Cardiac muscle cell (in vitro differentiated cells and primary cell): ENCODE data around the gene JARID2. TPM values are rescaled to one million over a fixed set of nuclear protein-coding genes. Genes with fewer than 3 reads are reported as not detected.

Experiments used
- DNase-seq, 2 donors: peaks; one replicate each; pipeline versions ENCODE4 v3.0.0 to v3.0.0-alpha.2; 2010 to 2017; ENCODE audit warnings: low read depth in 1 of 2, low spot score in 1 of 2
- H3K27ac ChIP-seq: fragments of 200-600 bp; sonication (generic); 2 replicates; pipeline ENCODE4 v1.5.1; 2016
- H3K27me3 ChIP-seq: fragments of 200-600 bp; sonication (generic); 2 replicates; pipeline ENCODE4 v1.6.0; 2016; ENCODE audit warnings: control low read depth
- H3K36me3 ChIP-seq: fragments of 200-600 bp; sonication (generic); 2 replicates; pipeline ENCODE4 v1.5.1; 2016; ENCODE audit warnings: control low read depth
- H3K4me1 ChIP-seq: fragments of 200-600 bp; sonication (generic); 2 replicates; pipeline ENCODE4 v1.8.1; 2017; ENCODE audit warnings: low read depth, mild to moderate bottlenecking, mixed run types
- H3K4me3 ChIP-seq: fragments of 200-600 bp; sonication (generic); 2 replicates; pipeline ENCODE4 v1.5.1; 2016; ENCODE audit warnings: mild to moderate bottlenecking
- H3K9me3 ChIP-seq: fragments of 200-600 bp; sonication (generic); 2 replicates; pipeline ENCODE4 v1.5.1; 2017; ENCODE audit warnings: low read depth, mild to moderate bottlenecking, control low read depth
- CTCF ChIP-seq: IDR thresholded peaks from 2 replicates; pipeline ENCODE4 v1.5.1; 2012; ENCODE audit warnings: low read depth, mild to moderate bottlenecking, low read length
- polyA plus RNA-seq: library from polyadenylated mRNA; unstranded; fragments of >200 nt; fragmentation: Nextera tagmentation; extraction: Ambion mirVana; gene quantifications from 2 replicates; pipeline ENCODE4 v1.2.1, GENCODE V29; 2016
- total RNA-seq: library from RNA; depleted of rRNA; stranded (reverse); fragments of >200 nt; gene quantifications from 2 replicates; pipeline ENCODE4 v1.2.3, GENCODE V29; 2016

The JARID2 gene
- total and polyA plus RNA-seq, 2 experiments from 2014 or later = 9.7 to 26.4 TPM

GRCh38 chr6:15483060-15483459 lies 237.2 kb downstream of the JARID2 start:
- peaks cover 25% of the 10 kb centered on the region for H3K4me1 ChIP-seq
- H3K36me3 ChIP-seq = peaks cover 4% of the 10 kb centered on the region
- H3K27me3 ChIP-seq = no peaks in the 10 kb centered on the region
- no peak overlapping the region for H3K27ac ChIP-seq
- no peaks in the 10 kb centered on the region for H3K9me3 ChIP-seq
- DNase-seq = no peak
- TF ChIP-seq CTCF = no peak
- H3K4me3 ChIP-seq = no peak overlapping the region

GRCh38 chr6:15484140-15484539 lies 238.3 kb downstream of the JARID2 start:
- no peak for DNase-seq
- no peak for TF ChIP-seq CTCF
- H3K9me3 ChIP-seq = no peaks in the 10 kb centered on the region
- no peak overlapping the region for H3K27ac ChIP-seq
- H3K36me3 ChIP-seq = peaks cover 13% of the 10 kb centered on the region
- no peaks in the 10 kb centered on the region for H3K27me3 ChIP-seq
- H3K4me3 ChIP-seq = no peak overlapping the region
- peaks cover 25% of the 10 kb centered on the region for H3K4me1 ChIP-seq

- H3K27me3 ChIP-seq = no peaks in the 10 kb centered on the region
- H3K36me3 ChIP-seq = peaks cover 13% of the 10 kb centered on the region
- no peaks in the 10 kb centered on the region for H3K9me3 ChIP-seq
- TF ChIP-seq CTCF = no peak
- H3K4me1 ChIP-seq = peaks cover 25% of the 10 kb centered on the region
- H3K4me3 ChIP-seq = no peak overlapping the region
- no peak overlapping the region for H3K27ac ChIP-seq
- no peak for DNase-seq
These were observed 239.0 kb downstream of the JARID2 start for GRCh38 chr6:15484821-15485220.

GRCh38 chr6:15485936-15486335 lies 240.1 kb downstream of the JARID2 start:
- Histone ChIP-seq H3K9me3 (no peaks in the 10 kb centered on the region), H3K27ac (no peak overlapping the region), H3K27me3 (no peaks in the 10 kb centered on the region), H3K36me3 (peaks cover 13% of the 10 kb centered on the region), H3K4me3 (no peak overlapping the region), H3K4me1 (peaks cover 19% of the 10 kb centered on the region)
- DNase-seq = no peak
- no peak for TF ChIP-seq CTCF

GRCh38 chr6:15487262-15487661 lies 241.4 kb downstream of the JARID2 start:
- no peak for DNase-seq
- no peak overlapping the region for H3K27ac ChIP-seq
- H3K4me1 ChIP-seq = peaks cover 8% of the 10 kb centered on the region
- no peaks in the 10 kb centered on the region for H3K9me3 ChIP-seq
- no peak for TF ChIP-seq CTCF
- H3K36me3 ChIP-seq = peaks cover 13% of the 10 kb centered on the region
- no peak overlapping the region for H3K4me3 ChIP-seq
- no peaks in the 10 kb centered on the region for H3K27me3 ChIP-seq
